ENCODE measurements around the gene MMP2. TPM values are rescaled to one million over a fixed set of nuclear protein-coding genes. Genes with fewer than 3 reads are reported as not detected.

The MMP2 gene
- polyA plus RNA-seq, 1 donor from 2014 or later = 2.5 TPM

DNA sequence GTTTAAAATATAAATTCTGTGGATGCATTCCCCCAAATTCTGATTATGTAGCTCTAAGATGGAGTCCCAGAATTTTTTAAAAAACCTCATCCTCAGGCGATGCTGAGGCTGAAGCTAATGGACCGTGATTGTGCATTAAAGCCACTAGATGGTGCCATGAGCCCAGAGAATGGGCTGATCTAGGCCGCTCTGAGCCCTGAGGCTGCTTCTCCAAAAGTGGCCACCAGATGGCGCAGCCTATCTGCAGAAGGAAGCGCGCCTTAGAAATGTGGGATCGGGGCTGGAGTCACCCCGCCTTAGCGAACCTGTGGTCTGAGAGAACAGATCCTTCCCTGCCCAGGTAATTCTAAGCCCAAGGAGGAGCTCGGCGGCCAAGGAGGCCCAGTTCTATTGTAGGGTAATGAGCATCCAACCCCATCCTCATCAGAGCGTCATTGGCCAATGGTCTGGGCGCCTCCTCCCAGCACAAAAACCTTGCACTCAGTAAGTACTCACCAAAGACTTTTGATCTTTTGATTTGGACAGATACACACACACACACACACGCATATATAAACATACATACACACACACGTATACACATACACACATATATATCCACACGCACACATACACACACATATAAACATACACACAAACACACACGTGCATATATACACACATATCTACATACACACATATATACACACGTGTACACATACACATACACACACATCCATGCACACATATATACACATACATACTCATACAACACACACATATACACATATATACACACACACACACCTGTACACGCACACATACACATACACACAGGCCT, 13.7 kb upstream of the MMP2 start:
- Histone ChIP-seq H3K4me3 (ENCODE audit: low read length) (peak overlapping the region; percentile 40), H3K36me3 (ENCODE audit: insufficient read depth, low read length) (no peaks in the 10 kb centered on the region), H3K9me2 (ENCODE audit: insufficient read depth, low read length) (no peaks in the 10 kb centered on the region), H3K4me2 (ENCODE audit: low read length) (no peak overlapping the region), H3K27me3 (ENCODE audit: insufficient read depth, low read depth, low read length) (no peaks in the 10 kb centered on the region), H3F3A (ENCODE audit: insufficient read depth, low read length, poor library complexity, severe bottlenecking) (no peaks in the 10 kb centered on the region), H2AFZ (ENCODE audit: low read depth, low read length) (no peak overlapping the region), H3K9ac (ENCODE audit: low read length) (no peak overlapping the region), H3K79me2 (replicated peaks; ENCODE audit: insufficient read depth, low read length) (no peaks in the 10 kb centered on the region), H4K20me1 (ENCODE audit: insufficient read depth) (no peaks in the 10 kb centered on the region), H3K27ac (ENCODE audit: low read length) (no peak overlapping the region), H3K9me3 (ENCODE audit: low read length) (no peaks in the 10 kb centered on the region)
- TF ChIP-seq SMC3 (conservative IDR thresholded peaks at IDR 0.05; ENCODE audit: poor library complexity) (peak; percentile 100), POLR2AphosphoS5 (IDR thresholded peaks at IDR 0.05) (no peak), EZH2 (IDR thresholded peaks at IDR 0.05; ENCODE audit: borderline replicate concordance, insufficient read depth, low read length, poor library complexity, severe bottlenecking) (no peak), RAD21 (conservative IDR thresholded peaks at IDR 0.05) (peak; percentile 100), MXI1 (conservative IDR thresholded peaks at IDR 0.05; ENCODE audit: poor library complexity, severe bottlenecking) (no peak), TAF1 (IDR thresholded peaks at IDR 0.05; ENCODE audit: low read depth) (no peak), EP300 (conservative IDR thresholded peaks at IDR 0.05; ENCODE audit: poor library complexity, severe bottlenecking) (no peak)
- TF ChIP-seq, protein P1, sequence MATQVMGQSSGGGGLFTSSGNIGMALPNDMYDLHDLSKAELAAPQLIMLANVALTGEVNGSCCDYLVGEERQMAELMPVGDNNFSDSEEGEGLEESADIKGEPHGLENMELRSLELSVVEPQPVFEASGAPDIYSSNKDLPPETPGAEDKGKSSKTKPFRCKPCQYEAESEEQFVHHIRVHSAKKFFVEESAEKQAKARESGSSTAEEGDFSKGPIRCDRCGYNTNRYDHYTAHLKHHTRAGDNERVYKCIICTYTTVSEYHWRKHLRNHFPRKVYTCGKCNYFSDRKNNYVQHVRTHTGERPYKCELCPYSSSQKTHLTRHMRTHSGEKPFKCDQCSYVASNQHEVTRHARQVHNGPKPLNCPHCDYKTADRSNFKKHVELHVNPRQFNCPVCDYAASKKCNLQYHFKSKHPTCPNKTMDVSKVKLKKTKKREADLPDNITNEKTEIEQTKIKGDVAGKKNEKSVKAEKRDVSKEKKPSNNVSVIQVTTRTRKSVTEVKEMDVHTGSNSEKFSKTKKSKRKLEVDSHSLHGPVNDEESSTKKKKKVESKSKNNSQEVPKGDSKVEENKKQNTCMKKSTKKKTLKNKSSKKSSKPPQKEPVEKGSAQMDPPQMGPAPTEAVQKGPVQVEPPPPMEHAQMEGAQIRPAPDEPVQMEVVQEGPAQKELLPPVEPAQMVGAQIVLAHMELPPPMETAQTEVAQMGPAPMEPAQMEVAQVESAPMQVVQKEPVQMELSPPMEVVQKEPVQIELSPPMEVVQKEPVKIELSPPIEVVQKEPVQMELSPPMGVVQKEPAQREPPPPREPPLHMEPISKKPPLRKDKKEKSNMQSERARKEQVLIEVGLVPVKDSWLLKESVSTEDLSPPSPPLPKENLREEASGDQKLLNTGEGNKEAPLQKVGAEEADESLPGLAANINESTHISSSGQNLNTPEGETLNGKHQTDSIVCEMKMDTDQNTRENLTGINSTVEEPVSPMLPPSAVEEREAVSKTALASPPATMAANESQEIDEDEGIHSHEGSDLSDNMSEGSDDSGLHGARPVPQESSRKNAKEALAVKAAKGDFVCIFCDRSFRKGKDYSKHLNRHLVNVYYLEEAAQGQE (IDR thresholded peaks at IDR 0.05; ENCODE audit: borderline replicate concordance) = no peak
- TF ChIP-seq, protein P2, sequence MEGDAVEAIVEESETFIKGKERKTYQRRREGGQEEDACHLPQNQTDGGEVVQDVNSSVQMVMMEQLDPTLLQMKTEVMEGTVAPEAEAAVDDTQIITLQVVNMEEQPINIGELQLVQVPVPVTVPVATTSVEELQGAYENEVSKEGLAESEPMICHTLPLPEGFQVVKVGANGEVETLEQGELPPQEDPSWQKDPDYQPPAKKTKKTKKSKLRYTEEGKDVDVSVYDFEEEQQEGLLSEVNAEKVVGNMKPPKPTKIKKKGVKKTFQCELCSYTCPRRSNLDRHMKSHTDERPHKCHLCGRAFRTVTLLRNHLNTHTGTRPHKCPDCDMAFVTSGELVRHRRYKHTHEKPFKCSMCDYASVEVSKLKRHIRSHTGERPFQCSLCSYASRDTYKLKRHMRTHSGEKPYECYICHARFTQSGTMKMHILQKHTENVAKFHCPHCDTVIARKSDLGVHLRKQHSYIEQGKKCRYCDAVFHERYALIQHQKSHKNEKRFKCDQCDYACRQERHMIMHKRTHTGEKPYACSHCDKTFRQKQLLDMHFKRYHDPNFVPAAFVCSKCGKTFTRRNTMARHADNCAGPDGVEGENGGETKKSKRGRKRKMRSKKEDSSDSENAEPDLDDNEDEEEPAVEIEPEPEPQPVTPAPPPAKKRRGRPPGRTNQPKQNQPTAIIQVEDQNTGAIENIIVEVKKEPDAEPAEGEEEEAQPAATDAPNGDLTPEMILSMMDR (IDR thresholded peaks at IDR 0.05; ENCODE audit: poor library complexity, severe bottlenecking) = peak; percentile 100

DNA sequence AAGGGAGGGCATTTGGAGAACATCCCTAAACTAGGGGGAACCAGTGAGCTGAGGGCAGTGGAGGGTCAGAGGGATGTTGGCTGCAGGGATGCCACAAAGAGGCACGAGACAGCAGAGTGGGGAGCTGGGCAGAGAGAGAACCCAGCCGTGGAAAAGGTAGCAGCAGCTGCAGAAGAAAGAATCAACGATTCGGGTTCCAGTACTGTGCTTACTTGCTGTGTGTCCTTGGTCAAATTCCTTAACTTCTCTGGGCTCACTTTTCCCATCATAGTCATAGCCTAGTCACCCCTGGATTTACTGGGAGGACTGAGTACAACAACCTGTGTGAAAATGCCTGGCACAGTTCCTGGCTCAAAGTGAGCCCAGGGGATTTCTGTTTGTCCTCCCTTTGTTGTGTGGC, 12.8 kb upstream of the MMP2 start:
- H3K4me2 ChIP-seq (ENCODE audit: low read length) = no peak overlapping the region
- H2AFZ ChIP-seq (ENCODE audit: low read depth, low read length) = no peak overlapping the region
- TF ChIP-seq MXI1 (conservative IDR thresholded peaks at IDR 0.05; ENCODE audit: poor library complexity, severe bottlenecking) = no peak
- TF ChIP-seq, protein P2 (IDR thresholded peaks at IDR 0.05; ENCODE audit: poor library complexity, severe bottlenecking) = no peak
- no peak for TF ChIP-seq EP300 (conservative IDR thresholded peaks at IDR 0.05; ENCODE audit: poor library complexity, severe bottlenecking)
- no peak for TF ChIP-seq SMC3 (conservative IDR thresholded peaks at IDR 0.05; ENCODE audit: poor library complexity)
- TF ChIP-seq POLR2AphosphoS5 (IDR thresholded peaks at IDR 0.05) = no peak
- no peak for TF ChIP-seq RAD21 (conservative IDR thresholded peaks at IDR 0.05)
- TF ChIP-seq EZH2 (IDR thresholded peaks at IDR 0.05; ENCODE audit: borderline replicate concordance, insufficient read depth, low read length, poor library complexity, severe bottlenecking) = no peak
- TF ChIP-seq TAF1 (IDR thresholded peaks at IDR 0.05; ENCODE audit: low read depth) = no peak
- TF ChIP-seq, protein P1 (IDR thresholded peaks at IDR 0.05; ENCODE audit: borderline replicate concordance) = no peak
- H3K9ac ChIP-seq (ENCODE audit: low read length) = no peak overlapping the region
- H3K27ac ChIP-seq (ENCODE audit: low read length) = no peak overlapping the region
- no peaks in the 10 kb centered on the region for H4K20me1 ChIP-seq (ENCODE audit: insufficient read depth)
- no peaks in the 10 kb centered on the region for H3K79me2 ChIP-seq (replicated peaks; ENCODE audit: insufficient read depth, low read length)
- no peaks in the 10 kb centered on the region for H3K9me2 ChIP-seq (ENCODE audit: insufficient read depth, low read length)
- no peaks in the 10 kb centered on the region for H3K36me3 ChIP-seq (ENCODE audit: insufficient read depth, low read length)
- H3K4me3 ChIP-seq (ENCODE audit: low read length) = no peak overlapping the region
- no peaks in the 10 kb centered on the region for H3K27me3 ChIP-seq (ENCODE audit: insufficient read depth, low read depth, low read length)
- H3F3A ChIP-seq (ENCODE audit: insufficient read depth, low read length, poor library complexity, severe bottlenecking) = no peaks in the 10 kb centered on the region
- no peaks in the 10 kb centered on the region for H3K9me3 ChIP-seq (ENCODE audit: low read length)

Data from neural cell (in vitro differentiated cells).